ENCODE results near the gene OPRD1. TPM values are rescaled to one million over a fixed set of nuclear protein-coding genes. Genes with fewer than 3 reads are reported as not detected.

The OPRD1 gene
- total RNA-seq, 4 donors from 2014 or later, result under 0.01 to 0.23 (median 0.15) TPM

- Histone ChIP-seq H3K36me3 (peaks cover 0 to 8% (median 0%) of the 10 kb centered on the region in 4 donors), H3K27me3 (no peaks in the 10 kb centered on the region), H3K4me1 (peaks cover 15 to 49% (median 39%) of the 10 kb centered on the region in 4 donors), H3K4me3 (no peak overlapping the region), H3K27ac (replicated peaks in 1 of 4) (no peak overlapping the region), H3K9me3 (no peaks in the 10 kb centered on the region)
- intact Hi-C loops (cut with DNase I), result loop anchor here (5.0 to 10.0 kb wide), 2 partner anchors 233 to 245 kb away; partner anchors contain the start of genes RNU11, TAF12 and TMEM200B
- no peak for DNase-seq (ENCODE audit: extremely low spot score)
- WGBS, result no CpG with 5 or more reads among the region's 5 CpGs
- TF ChIP-seq CTCF (IDR thresholded peaks at IDR 0.05) (no peak), POLR2AphosphoS5 (IDR thresholded peaks at IDR 0.05) (no peak), POLR2A (IDR thresholded peaks at IDR 0.05; ENCODE audit: low read depth) (no peak), EP300 (IDR thresholded peaks at IDR 0.05) (no peak)
Observed at GRCh38 chr1:28889357-28889756, 77.4 kb downstream of the OPRD1 start.

- H3K36me3 ChIP-seq, result peaks cover 0 to 11% (median 0%) of the 10 kb centered on the region in 4 donors
- no peaks in the 10 kb centered on the region for H3K27me3 ChIP-seq
- no peak overlapping the region for H3K27ac ChIP-seq (replicated peaks in 1 of 4)
- DNase-seq (ENCODE audit: extremely low spot score), result no peak
- TF ChIP-seq POLR2A (IDR thresholded peaks at IDR 0.05; ENCODE audit: low read depth) (no peak), POLR2AphosphoS5 (IDR thresholded peaks at IDR 0.05) (no peak), CTCF (IDR thresholded peaks at IDR 0.05) (no peak), EP300 (IDR thresholded peaks at IDR 0.05) (no peak)
- H3K9me3 ChIP-seq, result no peaks in the 10 kb centered on the region
- H3K4me1 ChIP-seq, result peaks cover 17 to 39% (median 28%) of the 10 kb centered on the region in 4 donors
- intact Hi-C loops (cut with DNase I), result no loop called here
- WGBS, result 90% methylated on average over 7 of the region's 8 CpGs
- H3K4me3 ChIP-seq, result no peak overlapping the region
Observed at GRCh38 chr1:28890435-28890834, 78.5 kb downstream of the OPRD1 start.

- Histone ChIP-seq H3K9me3 (no peaks in the 10 kb centered on the region), H3K4me1 (peaks cover 17 to 35% (median 26%) of the 10 kb centered on the region in 4 donors), H3K27me3 (no peaks in the 10 kb centered on the region), H3K4me3 (no peak overlapping the region), H3K36me3 (peaks cover 0 to 11% (median 0%) of the 10 kb centered on the region in 4 donors), H3K27ac (replicated peaks in 1 of 4) (no peak overlapping the region)
- DNase-seq (ENCODE audit: extremely low spot score), result no peak
- WGBS, result 80% methylated on average over 2 of the region's 2 CpGs
- TF ChIP-seq POLR2AphosphoS5 (IDR thresholded peaks at IDR 0.05) (no peak), POLR2A (IDR thresholded peaks at IDR 0.05; ENCODE audit: low read depth) (no peak), CTCF (IDR thresholded peaks at IDR 0.05) (no peak), EP300 (IDR thresholded peaks at IDR 0.05) (no peak)
- intact Hi-C loops (cut with DNase I), result no loop called here
Observed at GRCh38 chr1:28890836-28891235, 78.9 kb downstream of the OPRD1 start.

- Histone ChIP-seq H3K9me3 (no peaks in the 10 kb centered on the region), H3K4me3 (no peak overlapping the region), H3K27me3 (no peaks in the 10 kb centered on the region), H3K4me1 (peaks cover 20 to 30% (median 26%) of the 10 kb centered on the region in 4 donors), H3K27ac (replicated peaks in 1 of 4) (no peak overlapping the region), H3K36me3 (peaks cover 0 to 11% (median 0%) of the 10 kb centered on the region in 4 donors)
- WGBS, result 75% methylated on average over 2 of the region's 2 CpGs
- TF ChIP-seq POLR2A (IDR thresholded peaks at IDR 0.05; ENCODE audit: low read depth) (no peak), POLR2AphosphoS5 (IDR thresholded peaks at IDR 0.05) (no peak), CTCF (IDR thresholded peaks at IDR 0.05) (no peak), EP300 (IDR thresholded peaks at IDR 0.05) (no peak)
- DNase-seq (ENCODE audit: extremely low spot score), result no peak
- intact Hi-C loops (cut with DNase I), result no loop called here
Observed at GRCh38 chr1:28891256-28891655, 79.3 kb downstream of the OPRD1 start.

All from esophagus muscularis mucosa (tissue), 4 donors.